Fibroblast of lung (primary cell): ENCODE data around the gene SLC30A2.

Source experiments
- EZH2 ChIP-seq: IDR thresholded peaks from 2 replicates; pipeline ENCODE4 v1.5.1; 2012; ENCODE audit warnings: low read length, control low read depth, mild to moderate bottlenecking; ENCODE audit errors: missing control alignments
- TF ChIP-seq, protein P1 (sequence below), 2 donors: IDR thresholded peaks in 1 of 2; conservative IDR thresholded peaks in 1 of 2; 1 replicate in 1 of 2; 2 replicates in 1 of 2; pipeline ENCODE4 v1.5.1; 2011 to 2012; ENCODE audit warnings: low read length in 2 of 2, control low read depth in 1 of 2, inconsistent platforms in 1 of 2, low read depth in 1 of 2, mild to moderate bottlenecking in 1 of 2

GRCh38 chr1:25990251-25990650 lies 55.7 kb downstream of the SLC30A2 start:
- TF ChIP-seq, protein P1, sequence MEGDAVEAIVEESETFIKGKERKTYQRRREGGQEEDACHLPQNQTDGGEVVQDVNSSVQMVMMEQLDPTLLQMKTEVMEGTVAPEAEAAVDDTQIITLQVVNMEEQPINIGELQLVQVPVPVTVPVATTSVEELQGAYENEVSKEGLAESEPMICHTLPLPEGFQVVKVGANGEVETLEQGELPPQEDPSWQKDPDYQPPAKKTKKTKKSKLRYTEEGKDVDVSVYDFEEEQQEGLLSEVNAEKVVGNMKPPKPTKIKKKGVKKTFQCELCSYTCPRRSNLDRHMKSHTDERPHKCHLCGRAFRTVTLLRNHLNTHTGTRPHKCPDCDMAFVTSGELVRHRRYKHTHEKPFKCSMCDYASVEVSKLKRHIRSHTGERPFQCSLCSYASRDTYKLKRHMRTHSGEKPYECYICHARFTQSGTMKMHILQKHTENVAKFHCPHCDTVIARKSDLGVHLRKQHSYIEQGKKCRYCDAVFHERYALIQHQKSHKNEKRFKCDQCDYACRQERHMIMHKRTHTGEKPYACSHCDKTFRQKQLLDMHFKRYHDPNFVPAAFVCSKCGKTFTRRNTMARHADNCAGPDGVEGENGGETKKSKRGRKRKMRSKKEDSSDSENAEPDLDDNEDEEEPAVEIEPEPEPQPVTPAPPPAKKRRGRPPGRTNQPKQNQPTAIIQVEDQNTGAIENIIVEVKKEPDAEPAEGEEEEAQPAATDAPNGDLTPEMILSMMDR (conservative IDR thresholded peaks at IDR 0.05 in 1 of 2, IDR thresholded peaks at IDR 0.05 in 1 of 2; ENCODE audit: low read depth in 1 of 2, low read length in 2 of 2), result no peak
- TF ChIP-seq EZH2, result no peak
